PC-3 (cell line): ENCODE results near the gene SORBS2. TPM values are rescaled to one million over a fixed set of nuclear protein-coding genes. Genes with fewer than 3 reads are reported as not detected.

ENCODE experiments used
- ATAC-seq: fragments of 200-7000 bp; cut with Tn5 transposase; 2 replicates; pipeline ENCODE4 v1.9.1; 2020; ENCODE audit warnings: mild to moderate bottlenecking, moderate library complexity
- BruUV-seq: library from RNA; stranded (reverse); fragments of 400-500 nt; replicated peaks from 2 replicates; lab custom pipeline; 2021; lab: Mats Ljungman, UMichigan
- CTCF ChIA-PET: fragments of 300-600 bp; sonication (Branson Sonifier 250); formaldehyde crosslinking; loops from one replicate; lab custom pipeline; 2022; ENCODE audit warnings: antibody characterized with exemption; lab: Charles Lee
- POLR2A ChIA-PET: fragments of 300-600 bp; sonication (Branson Sonifier 250); formaldehyde crosslinking; loops from one replicate; lab custom pipeline; 2022; ENCODE audit warnings: antibody characterized with exemption; ENCODE audit not compliant: unreplicated experiment; lab: Charles Lee
- DNase-seq: peaks from one replicate; pipeline ENCODE4 v3.0.0-alpha.2; 2015
- H2AFZ ChIP-seq: fragments of 300-600 bp; sonication (generic); 2 replicates; pipeline ENCODE4 v1.6.0; 2016; ENCODE audit warnings: antibody characterized with exemption, low read length
- H3F3A ChIP-seq: fragments of 300-600 bp; sonication (generic); one replicate; pipeline ENCODE4 v1.6.0; 2017; ENCODE audit warnings: antibody characterized with exemption, low read length, control low read depth, mild to moderate bottlenecking; ENCODE audit not compliant: unreplicated experiment
- H3K27ac ChIP-seq: fragments of 300-600 bp; sonication (generic); 2 replicates; pipeline ENCODE4 v1.5.1; 2016; ENCODE audit warnings: mild to moderate bottlenecking, low read length
- H3K27me3 ChIP-seq: fragments of 300-600 bp; sonication (generic); 2 replicates; pipeline ENCODE4 v1.6.1; 2016; ENCODE audit warnings: low read length, mixed read lengths
- H3K36me3 ChIP-seq: fragments of 300-600 bp; sonication (generic); 2 replicates; pipeline ENCODE4 v1.6.1; 2016; ENCODE audit warnings: low read depth, mixed run types, low read length, mixed read lengths
- H3K4me1 ChIP-seq: fragments of 300-600 bp; sonication (generic); 2 replicates; pipeline ENCODE4 v1.5.1; 2016; ENCODE audit warnings: low read length; ENCODE audit not compliant: insufficient read depth
- H3K4me2 ChIP-seq: fragments of 300-600 bp; sonication (generic); 2 replicates; pipeline ENCODE4 v1.6.0; 2016; ENCODE audit warnings: low read length
- H3K4me3 ChIP-seq: fragments of 300-600 bp; sonication (generic); 2 replicates; pipeline ENCODE4 v1.5.1; 2016; ENCODE audit warnings: mild to moderate bottlenecking, low read length, mixed read lengths
- H3K79me2 ChIP-seq: fragments of 300-600 bp; sonication (generic); 2 replicates; pipeline ENCODE4 v1.6.1; 2017; ENCODE audit warnings: low read length, mixed read lengths
- H3K9ac ChIP-seq: fragments of 300-600 bp; sonication (generic); 2 replicates; pipeline ENCODE4 v1.6.0; 2016; ENCODE audit warnings: mild to moderate bottlenecking, low read length
- H3K9me2 ChIP-seq: fragments of 300-600 bp; sonication (generic); replicated peaks from 2 replicates; pipeline ENCODE4 v1.6.1; 2016; ENCODE audit warnings: mixed run types, low read length, mixed read lengths
- H3K9me3 ChIP-seq: fragments of 300-600 bp; sonication (generic); 2 replicates; pipeline ENCODE4 v1.6.1; 2016; ENCODE audit warnings: low read length, mixed read lengths
- H4K20me1 ChIP-seq: fragments of 300-600 bp; sonication (generic); 2 replicates; pipeline ENCODE4 v1.6.1; 2016; ENCODE audit warnings: low read length, mixed read lengths
- EZH2 ChIP-seq: fragments of 300-600 bp; sonication (generic); IDR thresholded peaks from one replicate; pipeline ENCODE4 v1.6.1; 2017; ENCODE audit warnings: antibody characterized with exemption, mild to moderate bottlenecking, low read length; ENCODE audit not compliant: unreplicated experiment
- EZH2phosphoT487 ChIP-seq: fragments of 300-600 bp; sonication (generic); IDR thresholded peaks from 2 replicates; pipeline ENCODE4 v1.6.1; 2018; ENCODE audit warnings: mild to moderate bottlenecking, antibody characterized with exemption, low read length, borderline replicate concordance
- intact Hi-C: fragments of 100-400 bp; cut with micrococcal nuclease; formaldehyde crosslinking; loops from 2 replicates; pipeline ENCODE4 v1.9.0; 2023
- total RNA-seq: library from RNA; depleted of rRNA; stranded (reverse); fragments of >200 nt; gene quantifications from 2 replicates; pipeline ENCODE4 v1.2.3, GENCODE V29; 2014
- TF ChIP-seq, protein P1 (sequence below): fragments of 300-600 bp; sonication (generic); conservative IDR thresholded peaks from 2 replicates; pipeline ENCODE4 v1.5.1; 2017; ENCODE audit warnings: antibody characterized with exemption, low read depth, mild to moderate bottlenecking, low read length

Gene SORBS2
- total RNA-seq, 1 experiment from 2014 or later = 3.6 TPM

DNA sequence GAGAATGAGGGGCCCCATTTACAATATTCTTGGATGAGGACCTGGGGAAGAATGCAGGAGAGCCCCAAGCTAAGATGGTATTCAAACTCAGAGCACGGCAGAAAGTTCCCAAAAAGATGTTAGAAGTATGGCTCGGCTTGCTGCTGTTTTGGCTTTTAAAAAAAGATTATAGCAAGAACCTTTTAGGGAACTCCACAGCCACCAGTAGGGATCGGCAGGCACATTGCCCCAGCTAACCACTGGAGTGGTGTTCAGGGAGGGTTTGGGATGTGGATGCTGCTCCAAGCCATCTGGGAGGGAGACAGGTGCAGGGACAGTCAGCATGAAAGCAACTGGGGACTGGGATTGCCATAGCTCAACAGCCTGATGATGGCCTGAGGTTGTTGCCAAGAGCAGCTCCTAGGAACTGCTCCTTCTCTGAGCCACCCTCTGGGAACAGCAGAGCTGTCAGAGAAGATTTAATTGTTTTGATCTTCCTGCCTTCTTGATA, 63.0 kb downstream of the SORBS2 start:
- Histone ChIP-seq H3K9ac (no peak overlapping the region), H3F3A (no peaks in the 10 kb centered on the region), H3K4me2 (no peak overlapping the region), H2AFZ (no peak overlapping the region), H4K20me1 (no peaks in the 10 kb centered on the region), H3K9me2 (no peaks in the 10 kb centered on the region), H3K36me3 (no peaks in the 10 kb centered on the region), H3K9me3 (no peaks in the 10 kb centered on the region), H3K27me3 (no peaks in the 10 kb centered on the region), H3K79me2 (no peaks in the 10 kb centered on the region), H3K27ac (no peak overlapping the region), H3K4me1 (no peaks in the 10 kb centered on the region), H3K4me3 (no peak overlapping the region)
- intact Hi-C loops = no loop called here
- TF ChIP-seq EZH2 (no peak), EZH2phosphoT487 (no peak)
- TF ChIP-seq, protein P1, sequence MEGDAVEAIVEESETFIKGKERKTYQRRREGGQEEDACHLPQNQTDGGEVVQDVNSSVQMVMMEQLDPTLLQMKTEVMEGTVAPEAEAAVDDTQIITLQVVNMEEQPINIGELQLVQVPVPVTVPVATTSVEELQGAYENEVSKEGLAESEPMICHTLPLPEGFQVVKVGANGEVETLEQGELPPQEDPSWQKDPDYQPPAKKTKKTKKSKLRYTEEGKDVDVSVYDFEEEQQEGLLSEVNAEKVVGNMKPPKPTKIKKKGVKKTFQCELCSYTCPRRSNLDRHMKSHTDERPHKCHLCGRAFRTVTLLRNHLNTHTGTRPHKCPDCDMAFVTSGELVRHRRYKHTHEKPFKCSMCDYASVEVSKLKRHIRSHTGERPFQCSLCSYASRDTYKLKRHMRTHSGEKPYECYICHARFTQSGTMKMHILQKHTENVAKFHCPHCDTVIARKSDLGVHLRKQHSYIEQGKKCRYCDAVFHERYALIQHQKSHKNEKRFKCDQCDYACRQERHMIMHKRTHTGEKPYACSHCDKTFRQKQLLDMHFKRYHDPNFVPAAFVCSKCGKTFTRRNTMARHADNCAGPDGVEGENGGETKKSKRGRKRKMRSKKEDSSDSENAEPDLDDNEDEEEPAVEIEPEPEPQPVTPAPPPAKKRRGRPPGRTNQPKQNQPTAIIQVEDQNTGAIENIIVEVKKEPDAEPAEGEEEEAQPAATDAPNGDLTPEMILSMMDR = no peak
- ChIA-PET CTCF (no interaction called here), POLR2A (no interaction called here)
- DNase-seq (no peak), ATAC-seq (no peak)
- no TSS peak for BruUV-seq

GRCh38 chr4:185745891-185746290, 66.1 kb downstream of the SORBS2 start:
- H2AFZ ChIP-seq = no peak overlapping the region
- H4K20me1 ChIP-seq = no peaks in the 10 kb centered on the region
- no peaks in the 10 kb centered on the region for H3K4me1 ChIP-seq
- TF ChIP-seq EZH2 = no peak
- no peak overlapping the region for H3K9ac ChIP-seq
- no TSS peak for BruUV-seq
- intact Hi-C loops = no loop called here
- ChIA-PET CTCF (no interaction called here), POLR2A (no interaction called here)
- no peaks in the 10 kb centered on the region for H3F3A ChIP-seq
- no peaks in the 10 kb centered on the region for H3K9me3 ChIP-seq
- no peaks in the 10 kb centered on the region for H3K27me3 ChIP-seq
- DNase-seq (no peak), ATAC-seq (no peak)
- no peaks in the 10 kb centered on the region for H3K9me2 ChIP-seq
- H3K4me3 ChIP-seq = no peak overlapping the region
- H3K36me3 ChIP-seq = no peaks in the 10 kb centered on the region
- no peak overlapping the region for H3K4me2 ChIP-seq
- H3K27ac ChIP-seq = no peak overlapping the region
- no peaks in the 10 kb centered on the region for H3K79me2 ChIP-seq

GRCh38 chr4:185744946-185745345, 67.0 kb downstream of the SORBS2 start:
- H3K36me3 ChIP-seq = no peaks in the 10 kb centered on the region
- POLR2A ChIA-PET = no interaction called here

More at GRCh38 chr4:185744946-185745345, 67.0 kb downstream of the SORBS2 start:
- CTCF ChIA-PET = no interaction called here
- DNase-seq (no peak), ATAC-seq (no peak)
- Histone ChIP-seq H3K9ac (no peak overlapping the region), H4K20me1 (no peaks in the 10 kb centered on the region), H3K4me3 (no peak overlapping the region), H3K27ac (no peak overlapping the region), H2AFZ (no peak overlapping the region), H3K9me3 (no peaks in the 10 kb centered on the region), H3K9me2 (no peaks in the 10 kb centered on the region), H3K79me2 (no peaks in the 10 kb centered on the region), H3K27me3 (no peaks in the 10 kb centered on the region), H3K4me2 (no peak overlapping the region), H3K4me1 (no peaks in the 10 kb centered on the region), H3F3A (no peaks in the 10 kb centered on the region)
- TF ChIP-seq, protein P1 = no peak
- TF ChIP-seq EZH2 (no peak), EZH2phosphoT487 (no peak)
- intact Hi-C loops = no loop called here
- BruUV-seq = no TSS peak
